GM10248 (cell line): ENCODE measurements around the gene LYPD6.
"Not testable (repeated sequence)": the region's sequence is repeated elsewhere in the genome, so short reads cannot be mapped to it uniquely, and the experiment has no call there.

ENCODE experiments used
- CTCF ChIA-PET: fragments of 300-600 bp; sonication (Branson Sonifier 250); formaldehyde crosslinking; extraction: SDS; loops from one replicate; lab custom pipeline; 2021; ENCODE audit warnings: antibody characterized with exemption; lab: Yijun Ruan, JAX
- POLR2A ChIA-PET: fragments of 350-650 bp; sonication (Branson Sonifier 250); formaldehyde crosslinking; extraction: SDS; loops from one replicate; lab custom pipeline; 2020; ENCODE audit warnings: antibody characterized with exemption; lab: Yijun Ruan, JAX
- DNase-seq: peaks from one replicate; pipeline ENCODE4 v3.0.0; 2012; ENCODE audit errors: extremely low spot score
- TF ChIP-seq, protein P1 (sequence below): IDR thresholded peaks from 2 replicates; pipeline ENCODE4 v1.5.1; 2012; ENCODE audit warnings: mild to moderate bottlenecking, low read depth; ENCODE audit errors: extremely low read depth, missing control alignments, control extremely low read depth

Gene LYPD6

DNA sequence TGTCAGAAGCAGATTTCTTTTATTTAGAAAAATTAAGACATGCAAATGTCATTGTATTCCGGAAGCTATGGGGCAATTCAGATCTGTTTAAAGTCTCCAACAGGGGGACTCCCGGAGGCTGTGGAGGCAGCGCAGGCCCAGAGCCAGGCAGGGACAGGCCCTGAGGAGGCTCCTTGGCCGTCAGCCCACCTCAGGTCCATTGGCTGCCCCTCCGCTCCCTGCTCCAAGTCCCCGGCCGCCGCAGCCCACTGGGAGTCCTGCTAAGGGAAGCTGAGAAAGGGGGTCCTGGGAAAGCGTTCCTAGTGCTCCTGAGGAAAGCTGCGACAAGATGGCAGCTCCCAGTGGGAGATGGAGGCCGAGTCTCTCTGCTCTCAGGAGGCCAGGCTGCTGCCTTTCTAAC is 20.0 kb upstream of the LYPD6 start:
- ChIA-PET POLR2A (no interaction called here), CTCF (interaction anchor here (0.9 to 4.4 kb wide), 4 partner anchors 10 to 293 kb away, joined by 3 to 31 read pairs (median 5); partner anchors contain the start of gene LYPD6)
- TF ChIP-seq, protein P1, sequence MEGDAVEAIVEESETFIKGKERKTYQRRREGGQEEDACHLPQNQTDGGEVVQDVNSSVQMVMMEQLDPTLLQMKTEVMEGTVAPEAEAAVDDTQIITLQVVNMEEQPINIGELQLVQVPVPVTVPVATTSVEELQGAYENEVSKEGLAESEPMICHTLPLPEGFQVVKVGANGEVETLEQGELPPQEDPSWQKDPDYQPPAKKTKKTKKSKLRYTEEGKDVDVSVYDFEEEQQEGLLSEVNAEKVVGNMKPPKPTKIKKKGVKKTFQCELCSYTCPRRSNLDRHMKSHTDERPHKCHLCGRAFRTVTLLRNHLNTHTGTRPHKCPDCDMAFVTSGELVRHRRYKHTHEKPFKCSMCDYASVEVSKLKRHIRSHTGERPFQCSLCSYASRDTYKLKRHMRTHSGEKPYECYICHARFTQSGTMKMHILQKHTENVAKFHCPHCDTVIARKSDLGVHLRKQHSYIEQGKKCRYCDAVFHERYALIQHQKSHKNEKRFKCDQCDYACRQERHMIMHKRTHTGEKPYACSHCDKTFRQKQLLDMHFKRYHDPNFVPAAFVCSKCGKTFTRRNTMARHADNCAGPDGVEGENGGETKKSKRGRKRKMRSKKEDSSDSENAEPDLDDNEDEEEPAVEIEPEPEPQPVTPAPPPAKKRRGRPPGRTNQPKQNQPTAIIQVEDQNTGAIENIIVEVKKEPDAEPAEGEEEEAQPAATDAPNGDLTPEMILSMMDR: no peak
- DNase-seq: no peak

DNA sequence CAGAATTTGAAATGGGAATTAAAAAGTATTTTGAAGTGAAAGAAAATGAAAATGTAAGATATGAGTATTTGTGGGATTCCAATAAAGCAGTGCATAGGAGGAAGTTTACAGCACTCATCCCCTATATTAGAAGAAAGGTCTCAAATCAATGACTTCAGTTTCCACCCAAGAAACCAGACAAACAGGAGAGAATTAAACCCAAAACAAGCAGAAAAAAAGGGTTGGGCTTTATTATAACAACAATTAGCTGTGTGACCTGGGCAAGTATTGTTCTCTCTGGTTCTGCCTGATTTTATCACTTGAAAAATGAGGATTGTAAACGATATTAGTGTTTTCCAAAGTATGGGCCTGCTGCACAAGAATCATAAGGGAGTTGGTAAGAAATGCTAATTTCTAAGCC is 18.3 kb upstream of the LYPD6 start:
- ChIA-PET POLR2A (no interaction called here), CTCF (interaction anchor here (1.2 to 4.4 kb wide), 4 partner anchors 13 to 295 kb away, joined by 3 to 31 read pairs (median 7); partner anchors contain the start of gene LYPD6)
- TF ChIP-seq, protein P1: no peak
- DNase-seq: no peak

DNA sequence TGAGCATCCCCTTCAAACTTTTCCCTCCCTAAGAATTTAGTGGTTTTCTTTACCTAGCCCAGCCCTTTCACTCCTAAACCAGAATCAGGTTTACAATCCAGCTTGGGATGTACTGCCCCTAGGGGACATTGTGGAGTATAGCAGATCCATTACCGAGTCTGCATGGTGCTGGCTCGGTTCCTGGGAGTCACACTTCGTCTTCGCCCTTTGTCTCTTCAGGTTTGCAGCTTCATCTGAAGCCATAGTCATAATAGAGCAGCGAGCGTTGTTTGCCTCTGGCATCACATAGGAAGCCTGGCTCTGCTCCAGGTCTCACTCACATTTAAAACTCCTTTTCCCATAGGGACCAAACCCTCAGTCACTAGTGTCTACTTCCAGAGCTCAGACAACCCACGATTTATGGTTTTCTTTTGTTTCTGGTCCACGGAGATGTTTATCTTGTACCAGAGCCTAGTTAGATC is 16.8 kb upstream of the LYPD6 start:
- ChIA-PET CTCF (interaction anchor here (0.9 to 4.4 kb wide), 6 partner anchors 11 to 297 kb away, joined by 3 to 31 read pairs (median 4); no protein-coding TSS in a partner anchor), POLR2A (no interaction called here)
- peak; percentile 62 for DNase-seq

DNA sequence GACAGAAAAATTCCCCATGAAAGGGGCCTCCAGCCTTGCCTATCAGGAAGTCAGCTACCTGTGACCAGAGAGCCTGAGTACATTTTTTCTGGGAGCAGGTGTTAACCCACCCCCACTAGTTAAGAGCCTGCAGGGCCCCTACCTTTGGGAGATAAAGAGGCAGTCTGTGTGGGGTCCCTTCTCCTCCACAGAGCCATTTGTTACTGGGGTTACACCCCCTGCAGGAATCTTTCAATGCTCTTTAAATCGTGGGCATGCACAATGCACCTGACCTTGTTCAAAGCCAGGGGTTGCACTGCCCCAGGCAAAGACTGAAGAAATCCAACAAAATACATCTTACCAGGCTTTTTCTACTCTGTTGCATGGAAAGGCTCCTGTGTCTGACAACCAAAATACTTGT is 15.7 kb upstream of the LYPD6 start:
- no peak for DNase-seq
- CTCF ChIA-PET: no interaction called here
- POLR2A ChIA-PET: no interaction called here
- TF ChIP-seq, protein P1: no peak

More for the DNA sequence above, 16.8 kb upstream of the LYPD6 start:
- TF ChIP-seq, protein P1: peak; percentile 46

DNA sequence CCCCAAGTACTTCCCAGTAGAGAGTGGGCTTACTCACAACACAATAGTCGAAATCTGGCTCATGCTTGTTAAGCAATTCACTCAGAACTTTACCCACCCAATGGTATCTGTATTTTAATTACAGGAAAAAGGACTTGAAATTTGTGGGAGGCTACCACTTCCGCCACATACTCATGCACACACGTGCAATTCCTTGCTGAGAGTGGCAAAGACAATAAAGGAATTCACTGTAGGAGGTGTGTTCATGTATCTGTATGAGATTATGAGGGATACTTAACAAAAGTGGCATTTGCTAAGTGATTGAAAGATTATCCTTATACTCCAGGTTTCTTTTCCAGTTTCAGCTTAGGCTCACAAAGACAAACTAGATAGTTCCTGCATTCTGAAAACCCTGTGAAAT is 14.9 kb upstream of the LYPD6 start:
- DNase-seq: no peak
- ChIA-PET CTCF (interaction anchor here (1.6 kb wide), 1 partner anchor 60 kb away, joined by 3 read pairs; no protein-coding TSS in a partner anchor), POLR2A (no interaction called here)
- TF ChIP-seq, protein P1: no peak

DNA sequence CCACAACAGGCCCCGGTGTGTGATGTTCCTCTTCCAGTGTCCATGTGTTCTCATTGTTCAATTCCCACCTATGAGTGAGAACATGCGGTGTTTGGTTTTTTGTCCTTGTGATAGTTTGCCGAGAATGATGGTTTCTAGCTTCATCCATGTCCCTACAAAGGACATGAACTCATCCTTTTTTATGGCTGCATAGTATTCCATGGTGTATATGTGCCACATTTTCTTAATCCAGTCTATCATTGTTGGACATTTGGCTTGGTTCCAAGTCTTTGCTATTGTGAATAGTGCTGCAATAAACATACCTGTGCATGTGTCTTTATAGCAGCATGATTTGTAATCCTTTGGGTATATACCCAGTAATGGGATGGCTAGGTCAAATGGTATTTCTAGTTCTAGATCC is 11.8 kb upstream of the LYPD6 start:
- POLR2A ChIA-PET, CTCF ChIA-PET, DNase-seq: not testable (repeated sequence)

DNA sequence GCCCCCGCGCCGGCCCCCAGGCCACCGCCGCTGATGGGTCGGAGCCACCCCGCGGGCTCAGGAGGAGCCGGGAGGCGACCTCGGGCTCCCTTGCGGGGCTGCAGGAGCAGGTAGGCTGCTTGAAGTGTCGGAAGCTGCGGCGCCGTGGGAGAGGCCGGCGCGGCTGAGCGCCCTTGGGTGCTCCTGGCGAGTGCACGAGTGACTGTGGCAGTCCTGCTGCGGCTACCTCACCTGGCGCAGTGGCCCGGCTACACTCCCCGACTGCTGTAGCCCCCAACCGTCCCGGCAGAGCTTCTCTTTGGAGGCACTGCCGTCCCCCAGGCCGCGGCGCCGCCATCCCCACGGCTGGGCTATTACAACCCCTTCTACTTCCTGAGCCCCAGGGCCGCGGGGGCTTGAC is 10.0 kb upstream of the LYPD6 start:
- no peak for DNase-seq
- CTCF ChIA-PET: interaction anchor here (1.2 kb wide), 1 partner anchor 11 kb away, joined by 3 read pairs; no protein-coding TSS in a partner anchor
- TF ChIP-seq, protein P1: no peak
- POLR2A ChIA-PET: no interaction called here
